ENCODE measurements around the gene SLC18A3.

Gene SLC18A3

DNA sequence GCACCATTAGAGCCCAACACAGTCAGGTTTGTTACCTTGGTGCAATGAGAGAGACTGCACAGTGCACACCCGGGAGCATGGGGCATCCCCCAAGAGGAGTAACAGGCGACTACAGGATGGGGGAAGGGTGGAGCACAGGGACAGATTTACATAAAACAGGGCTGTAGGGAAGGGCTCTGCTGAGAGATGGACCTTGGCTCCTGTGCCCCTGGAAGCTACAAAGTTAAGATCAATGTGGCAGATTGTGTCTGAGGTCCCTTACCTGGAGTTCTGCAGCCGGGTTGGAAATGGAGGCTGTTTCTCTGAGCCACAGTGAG is 13.7 kb upstream of the SLC18A3 start:
- Histone ChIP-seq H3K4me3 (ENCODE audit: low read depth in 1 of 2, low read length in 1 of 2) (no peak overlapping the region), H3K9me3 (no peaks in the 10 kb centered on the region), H3K36me3 (no peaks in the 10 kb centered on the region), H3K4me1 (ENCODE audit: control insufficient read depth in 1 of 2, insufficient read depth in 1 of 2, low read depth in 1 of 2, low read length in 1 of 2) (no peaks in the 10 kb centered on the region), H3K27me3 (peaks cover 35% of the 10 kb centered on the region), H3K27ac (no peak overlapping the region)
- TF ChIP-seq, protein P1, sequence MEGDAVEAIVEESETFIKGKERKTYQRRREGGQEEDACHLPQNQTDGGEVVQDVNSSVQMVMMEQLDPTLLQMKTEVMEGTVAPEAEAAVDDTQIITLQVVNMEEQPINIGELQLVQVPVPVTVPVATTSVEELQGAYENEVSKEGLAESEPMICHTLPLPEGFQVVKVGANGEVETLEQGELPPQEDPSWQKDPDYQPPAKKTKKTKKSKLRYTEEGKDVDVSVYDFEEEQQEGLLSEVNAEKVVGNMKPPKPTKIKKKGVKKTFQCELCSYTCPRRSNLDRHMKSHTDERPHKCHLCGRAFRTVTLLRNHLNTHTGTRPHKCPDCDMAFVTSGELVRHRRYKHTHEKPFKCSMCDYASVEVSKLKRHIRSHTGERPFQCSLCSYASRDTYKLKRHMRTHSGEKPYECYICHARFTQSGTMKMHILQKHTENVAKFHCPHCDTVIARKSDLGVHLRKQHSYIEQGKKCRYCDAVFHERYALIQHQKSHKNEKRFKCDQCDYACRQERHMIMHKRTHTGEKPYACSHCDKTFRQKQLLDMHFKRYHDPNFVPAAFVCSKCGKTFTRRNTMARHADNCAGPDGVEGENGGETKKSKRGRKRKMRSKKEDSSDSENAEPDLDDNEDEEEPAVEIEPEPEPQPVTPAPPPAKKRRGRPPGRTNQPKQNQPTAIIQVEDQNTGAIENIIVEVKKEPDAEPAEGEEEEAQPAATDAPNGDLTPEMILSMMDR (IDR thresholded peaks at IDR 0.05) = no peak

DNA sequence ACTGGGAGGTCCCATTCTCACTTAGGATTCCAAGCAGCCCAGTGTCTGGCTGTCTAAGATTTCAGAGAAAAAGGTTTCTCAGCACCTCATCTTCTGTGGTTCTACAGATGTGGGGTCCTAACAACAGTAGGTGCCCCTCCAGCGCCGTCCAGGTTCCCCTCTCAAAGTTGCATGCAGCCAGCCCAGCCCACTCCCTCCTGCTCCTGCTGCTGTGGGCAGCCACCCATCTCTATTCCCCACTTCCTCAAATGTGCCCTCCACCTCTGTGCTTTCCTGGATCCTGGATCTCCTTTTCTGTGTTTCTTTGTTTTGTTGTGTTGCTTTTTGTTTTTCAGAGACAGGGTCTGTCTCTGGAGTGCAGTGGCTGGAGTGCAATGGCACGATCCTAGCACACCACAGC is 13.3 kb upstream of the SLC18A3 start:
- Histone ChIP-seq H3K27ac (no peak overlapping the region), H3K4me3 (ENCODE audit: low read depth in 1 of 2, low read length in 1 of 2) (no peak overlapping the region), H3K36me3 (no peaks in the 10 kb centered on the region), H3K27me3 (peaks cover 39% of the 10 kb centered on the region), H3K9me3 (no peaks in the 10 kb centered on the region), H3K4me1 (ENCODE audit: control insufficient read depth in 1 of 2, insufficient read depth in 1 of 2, low read depth in 1 of 2, low read length in 1 of 2) (no peaks in the 10 kb centered on the region)
- TF ChIP-seq, protein P1 (IDR thresholded peaks at IDR 0.05) = no peak

DNA sequence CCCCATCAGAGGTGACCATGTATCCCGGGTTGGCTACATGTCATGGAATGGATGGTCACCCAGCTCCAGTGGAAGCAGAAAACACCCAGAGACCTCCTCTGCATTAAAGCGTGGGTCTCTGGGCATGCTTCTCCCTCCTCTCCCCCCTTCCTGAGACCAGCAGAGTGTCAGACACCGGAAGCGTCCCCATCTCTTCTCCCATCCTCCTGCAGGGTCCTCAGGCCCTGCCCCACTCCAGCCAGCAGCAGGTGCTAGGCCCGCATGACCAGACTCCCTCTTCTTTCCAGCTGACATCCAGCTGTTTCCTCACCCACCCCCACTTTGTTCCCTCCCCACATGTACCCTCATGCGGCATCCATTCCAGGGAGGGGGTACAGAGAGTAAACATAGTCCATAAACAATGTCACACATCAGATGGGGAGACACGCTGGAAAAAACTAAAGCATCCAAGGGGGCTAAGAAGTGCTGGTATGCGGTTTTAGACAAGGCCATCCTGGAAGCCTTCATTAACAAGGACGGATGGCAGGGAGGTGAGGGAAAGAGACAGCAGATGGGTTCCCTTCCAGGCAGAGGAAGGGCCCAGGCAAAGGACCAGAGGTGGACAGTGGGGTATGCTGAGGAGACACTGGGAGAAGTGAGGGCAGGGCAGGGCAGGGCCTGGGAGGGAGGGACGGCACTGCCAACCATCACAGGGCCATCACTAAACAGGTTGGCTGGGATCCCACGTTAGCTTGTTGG is 12.5 kb upstream of the SLC18A3 start:
- no peaks in the 10 kb centered on the region for H3K36me3 ChIP-seq
- H3K4me1 ChIP-seq (ENCODE audit: control insufficient read depth in 1 of 2, insufficient read depth in 1 of 2, low read depth in 1 of 2, low read length in 1 of 2) = no peaks in the 10 kb centered on the region
- H3K4me3 ChIP-seq (ENCODE audit: low read depth in 1 of 2, low read length in 1 of 2) = no peak overlapping the region
- no peaks in the 10 kb centered on the region for H3K9me3 ChIP-seq
- TF ChIP-seq, protein P1 (IDR thresholded peaks at IDR 0.05) = no peak
- no peak overlapping the region for H3K27ac ChIP-seq
- peaks cover 46% of the 10 kb centered on the region for H3K27me3 ChIP-seq

DNA sequence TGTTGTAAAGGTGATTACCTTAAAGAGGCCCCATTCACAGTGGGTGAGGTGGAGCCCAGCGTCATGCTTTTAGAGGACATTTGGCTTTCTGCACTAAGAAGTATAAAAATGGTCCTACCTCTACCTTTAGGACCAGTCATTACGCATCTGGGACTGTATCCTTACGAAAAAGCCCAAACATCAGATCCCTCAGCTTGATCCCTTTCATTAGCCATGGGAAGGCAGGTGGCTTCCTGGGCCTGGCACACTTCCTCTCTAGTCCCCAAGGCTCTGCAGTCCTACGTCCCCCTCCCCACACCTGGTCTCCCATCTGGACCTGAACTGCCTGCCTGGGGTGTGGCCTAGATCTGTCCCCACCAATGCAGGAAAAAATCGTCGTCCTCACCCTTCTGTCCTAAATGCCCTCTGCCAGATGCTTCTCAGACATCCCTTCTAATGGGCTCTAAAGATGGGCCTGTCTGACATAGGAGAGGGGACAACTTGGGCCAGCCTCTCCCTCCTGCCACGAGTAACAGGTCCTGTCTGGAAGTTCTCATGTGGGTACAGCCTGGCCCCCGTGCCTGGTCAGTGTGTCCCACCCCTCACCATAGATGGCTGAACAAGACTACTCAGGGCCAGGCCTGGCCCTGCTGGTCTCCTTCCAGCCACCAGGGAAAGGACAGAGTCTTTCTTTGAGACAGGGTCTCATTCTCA is 11.8 kb upstream of the SLC18A3 start:
- TF ChIP-seq, protein P1 (IDR thresholded peaks at IDR 0.05) = no peak
- Histone ChIP-seq H3K27me3 (peaks cover 54% of the 10 kb centered on the region), H3K4me1 (ENCODE audit: control insufficient read depth in 1 of 2, insufficient read depth in 1 of 2, low read depth in 1 of 2, low read length in 1 of 2) (no peaks in the 10 kb centered on the region), H3K36me3 (no peaks in the 10 kb centered on the region), H3K4me3 (ENCODE audit: low read depth in 1 of 2, low read length in 1 of 2) (no peak overlapping the region), H3K9me3 (no peaks in the 10 kb centered on the region), H3K27ac (no peak overlapping the region)

DNA sequence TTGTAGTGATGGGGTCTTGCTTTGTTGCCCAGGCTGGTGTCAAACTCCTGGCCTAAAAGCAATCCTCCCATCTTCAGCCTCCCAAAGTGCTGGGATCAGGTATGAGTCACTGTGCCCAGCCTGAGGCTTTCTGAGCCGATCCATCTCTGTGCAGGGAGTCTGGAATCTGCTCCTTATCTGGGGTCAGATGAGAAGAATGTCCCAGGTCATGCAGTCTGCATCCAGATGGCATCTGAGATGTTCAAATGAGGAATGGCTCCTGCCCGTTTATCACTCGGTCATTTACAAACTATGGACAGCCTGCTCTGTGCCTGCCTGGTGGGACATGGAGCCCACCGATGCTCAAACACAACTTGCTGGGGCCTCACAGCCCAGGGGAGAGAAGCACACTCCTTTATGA is 11.1 kb upstream of the SLC18A3 start:
- TF ChIP-seq, protein P1 (IDR thresholded peaks at IDR 0.05) = no peak
- H3K9me3 ChIP-seq = no peaks in the 10 kb centered on the region
- H3K4me3 ChIP-seq (ENCODE audit: low read depth in 1 of 2, low read length in 1 of 2) = no peak overlapping the region
- H3K27me3 ChIP-seq = peaks cover 60% of the 10 kb centered on the region
- H3K27ac ChIP-seq = no peak overlapping the region
- H3K36me3 ChIP-seq = no peaks in the 10 kb centered on the region
- H3K4me1 ChIP-seq (ENCODE audit: control insufficient read depth in 1 of 2, insufficient read depth in 1 of 2, low read depth in 1 of 2, low read length in 1 of 2) = no peaks in the 10 kb centered on the region

Data from neutrophil (primary cell).